ENCODE measurements around the gene RAB11FIP3. TPM values are rescaled to one million over a fixed set of nuclear protein-coding genes. Genes with fewer than 3 reads are reported as not detected.

RAB11FIP3 gene
- total RNA-seq, 1 donor from 2014 or later, result 60.2 TPM

DNA sequence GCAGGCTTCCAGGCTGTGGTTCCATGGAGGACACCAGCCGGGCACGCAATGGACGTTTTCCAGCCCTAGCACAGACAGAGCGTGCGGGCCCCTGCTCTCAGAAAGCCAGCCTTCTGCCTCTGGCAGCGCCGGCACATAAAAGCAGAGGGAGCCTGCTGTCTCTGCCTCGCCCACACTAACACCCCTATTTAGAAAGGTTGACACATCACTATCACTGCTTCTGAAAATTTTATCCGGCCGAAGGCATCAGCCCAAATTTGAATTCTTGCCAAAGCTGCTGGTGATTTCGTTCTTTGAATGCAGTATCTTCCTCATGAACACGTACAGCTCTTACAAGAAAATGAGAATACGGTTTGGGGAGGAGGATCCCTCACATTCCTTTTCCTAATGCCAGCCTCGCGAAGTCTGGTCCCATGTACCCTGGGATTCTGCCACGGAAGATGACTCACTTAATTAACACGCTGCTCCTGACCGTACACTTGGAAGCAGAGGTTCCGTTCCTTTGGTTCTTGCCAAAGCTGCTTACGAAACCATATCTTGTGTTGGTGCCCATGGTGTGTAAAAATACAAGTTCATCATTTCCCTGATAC is 1.3 kb upstream of the RAB11FIP3 start:
- Mint-ChIP-seq H3K36me3 (ENCODE audit: unreplicated experiment) (peaks cover 6% of the 10 kb centered on the region), H3K4me3 (ENCODE audit: unreplicated experiment) (peak overlapping the region; percentile 70), H3K27ac (ENCODE audit: unreplicated experiment) (peak overlapping the region; percentile 93), H3K27me3 (ENCODE audit: unreplicated experiment) (no peaks in the 10 kb centered on the region), H3K9me3 (ENCODE audit: unreplicated experiment) (no peaks in the 10 kb centered on the region), H3K4me1 (ENCODE audit: unreplicated experiment) (peaks cover 39% of the 10 kb centered on the region)
- TF ChIP-seq, protein P1, sequence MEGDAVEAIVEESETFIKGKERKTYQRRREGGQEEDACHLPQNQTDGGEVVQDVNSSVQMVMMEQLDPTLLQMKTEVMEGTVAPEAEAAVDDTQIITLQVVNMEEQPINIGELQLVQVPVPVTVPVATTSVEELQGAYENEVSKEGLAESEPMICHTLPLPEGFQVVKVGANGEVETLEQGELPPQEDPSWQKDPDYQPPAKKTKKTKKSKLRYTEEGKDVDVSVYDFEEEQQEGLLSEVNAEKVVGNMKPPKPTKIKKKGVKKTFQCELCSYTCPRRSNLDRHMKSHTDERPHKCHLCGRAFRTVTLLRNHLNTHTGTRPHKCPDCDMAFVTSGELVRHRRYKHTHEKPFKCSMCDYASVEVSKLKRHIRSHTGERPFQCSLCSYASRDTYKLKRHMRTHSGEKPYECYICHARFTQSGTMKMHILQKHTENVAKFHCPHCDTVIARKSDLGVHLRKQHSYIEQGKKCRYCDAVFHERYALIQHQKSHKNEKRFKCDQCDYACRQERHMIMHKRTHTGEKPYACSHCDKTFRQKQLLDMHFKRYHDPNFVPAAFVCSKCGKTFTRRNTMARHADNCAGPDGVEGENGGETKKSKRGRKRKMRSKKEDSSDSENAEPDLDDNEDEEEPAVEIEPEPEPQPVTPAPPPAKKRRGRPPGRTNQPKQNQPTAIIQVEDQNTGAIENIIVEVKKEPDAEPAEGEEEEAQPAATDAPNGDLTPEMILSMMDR (IDR thresholded peaks at IDR 0.05), result no peak
- no peak for DNase-seq (ENCODE audit: extremely low spot score, unreplicated experiment)

DNA sequence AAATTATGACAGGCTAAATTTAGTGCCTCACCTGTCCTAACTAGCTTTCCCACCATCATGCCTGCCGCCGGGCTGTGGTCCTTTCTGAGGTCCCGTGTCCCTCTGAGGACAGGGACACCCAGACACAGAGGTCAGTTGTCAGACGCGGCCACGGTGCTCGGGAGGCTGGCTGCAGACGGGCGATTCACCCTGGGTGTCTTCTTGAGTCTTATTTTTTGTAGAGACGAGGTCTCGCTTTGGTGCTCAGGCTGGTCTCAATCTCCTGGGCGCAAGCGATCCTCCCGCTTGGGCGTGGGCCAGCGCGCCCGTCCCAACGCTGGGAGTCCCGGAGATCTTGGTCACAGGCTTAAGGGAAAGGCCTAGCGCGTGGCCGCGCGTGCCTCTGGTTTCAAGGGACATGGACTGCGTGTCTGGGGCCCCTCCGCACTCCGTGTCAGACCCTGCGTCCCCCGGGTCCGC is 797 bp upstream of the RAB11FIP3 start:
- peaks cover 7% of the 10 kb centered on the region for H3K36me3 Mint-ChIP-seq (ENCODE audit: unreplicated experiment)
- no peak for DNase-seq (ENCODE audit: extremely low spot score, unreplicated experiment)
- peak overlapping the region; percentile 93 for H3K27ac Mint-ChIP-seq (ENCODE audit: unreplicated experiment)
- H3K9me3 Mint-ChIP-seq (ENCODE audit: unreplicated experiment), result no peaks in the 10 kb centered on the region
- no peaks in the 10 kb centered on the region for H3K27me3 Mint-ChIP-seq (ENCODE audit: unreplicated experiment)
- H3K4me1 Mint-ChIP-seq (ENCODE audit: unreplicated experiment), result peaks cover 39% of the 10 kb centered on the region
- peak overlapping the region; percentile 70 for H3K4me3 Mint-ChIP-seq (ENCODE audit: unreplicated experiment)
- TF ChIP-seq, protein P1 (IDR thresholded peaks at IDR 0.05), result no peak

DNA sequence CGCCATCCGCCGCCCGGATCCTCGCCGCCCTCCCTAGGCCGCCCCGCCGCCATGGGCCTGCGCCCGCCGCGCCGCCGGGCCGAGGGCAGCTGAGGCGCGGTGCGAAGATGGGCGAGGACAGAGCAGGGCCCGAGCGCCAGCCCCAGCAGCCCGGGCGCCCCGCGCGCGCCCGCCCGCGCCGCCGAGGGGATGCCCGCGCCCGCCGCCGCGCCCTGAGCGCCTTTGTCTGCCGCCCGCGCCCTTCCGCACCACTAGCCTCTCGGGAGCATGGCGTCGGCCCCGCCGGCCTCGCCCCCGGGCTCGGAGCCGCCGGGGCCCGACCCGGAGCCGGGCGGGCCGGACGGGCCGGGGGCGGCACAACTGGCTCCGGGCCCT is 278 bp downstream of the RAB11FIP3 start:
- Mint-ChIP-seq H3K27me3 (ENCODE audit: unreplicated experiment) (no peaks in the 10 kb centered on the region), H3K4me3 (ENCODE audit: unreplicated experiment) (peak overlapping the region; percentile 80), H3K27ac (ENCODE audit: unreplicated experiment) (peak overlapping the region; percentile 93), H3K36me3 (ENCODE audit: unreplicated experiment) (peaks cover 7% of the 10 kb centered on the region), H3K4me1 (ENCODE audit: unreplicated experiment) (peaks cover 44% of the 10 kb centered on the region), H3K9me3 (ENCODE audit: unreplicated experiment) (no peaks in the 10 kb centered on the region)
- TF ChIP-seq, protein P1 (IDR thresholded peaks at IDR 0.05), result no peak
- DNase-seq (ENCODE audit: extremely low spot score, unreplicated experiment), result no peak

DNA sequence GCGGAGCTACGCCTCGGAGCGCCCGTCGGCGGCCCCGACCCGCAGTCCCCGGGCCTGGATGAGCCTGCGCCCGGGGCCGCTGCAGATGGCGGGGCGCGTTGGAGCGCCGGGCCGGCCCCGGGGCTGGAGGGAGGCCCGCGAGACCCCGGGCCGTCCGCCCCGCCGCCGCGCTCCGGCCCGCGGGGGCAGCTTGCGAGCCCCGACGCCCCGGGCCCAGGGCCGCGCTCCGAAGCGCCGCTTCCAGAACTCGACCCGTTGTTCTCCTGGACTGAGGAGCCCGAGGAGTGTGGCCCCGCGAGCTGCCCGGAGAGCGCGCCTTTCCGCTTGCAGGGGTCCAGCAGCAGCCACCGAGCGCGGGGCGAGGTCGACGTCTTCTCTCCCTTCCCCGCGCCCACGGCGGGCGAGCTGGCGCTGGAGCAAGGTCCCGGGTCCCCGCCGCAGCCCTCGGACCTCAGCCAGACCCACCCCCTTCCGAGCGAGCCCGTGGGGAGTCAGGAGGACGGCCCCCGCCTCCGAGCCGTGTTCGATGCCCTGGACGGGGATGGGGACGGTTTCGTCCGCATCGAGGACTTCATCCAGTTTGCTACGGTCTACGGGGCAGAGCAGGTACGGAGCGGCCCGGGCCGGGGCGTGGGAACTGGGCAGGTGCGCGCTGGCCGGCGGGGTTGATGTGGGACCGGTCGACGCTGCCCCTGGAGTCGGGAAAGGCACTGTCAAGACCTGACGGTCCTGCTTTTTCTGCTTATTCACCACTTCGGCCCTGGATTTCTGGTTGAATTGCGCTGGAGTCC is 861 bp downstream of the RAB11FIP3 start:
- Mint-ChIP-seq H3K4me1 (ENCODE audit: unreplicated experiment) (peaks cover 44% of the 10 kb centered on the region), H3K27me3 (ENCODE audit: unreplicated experiment) (no peaks in the 10 kb centered on the region), H3K9me3 (ENCODE audit: unreplicated experiment) (no peaks in the 10 kb centered on the region), H3K36me3 (ENCODE audit: unreplicated experiment) (peaks cover 7% of the 10 kb centered on the region), H3K27ac (ENCODE audit: unreplicated experiment) (peak overlapping the region; percentile 23), H3K4me3 (ENCODE audit: unreplicated experiment) (peak overlapping the region; percentile 75)
- TF ChIP-seq, protein P1 (IDR thresholded peaks at IDR 0.05), result no peak
- no peak for DNase-seq (ENCODE audit: extremely low spot score, unreplicated experiment)

DNA sequence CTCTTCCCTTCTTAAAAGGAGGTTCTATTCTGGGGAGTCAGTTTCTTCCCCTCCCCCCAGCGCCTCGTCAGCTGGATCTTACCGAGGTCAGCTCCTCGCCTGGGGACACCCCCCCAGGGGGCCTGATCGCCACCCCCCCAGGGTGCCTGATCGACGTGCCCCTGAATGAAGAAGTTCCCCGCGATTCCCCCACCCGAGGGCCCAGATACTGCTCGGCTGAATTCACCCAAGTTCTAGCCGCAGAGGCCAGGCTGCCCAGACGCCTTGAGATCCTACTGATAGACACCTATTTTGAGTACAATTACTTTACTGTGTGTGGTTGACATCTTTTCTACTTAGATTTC is 1.4 kb downstream of the RAB11FIP3 start:
- Mint-ChIP-seq H3K9me3 (ENCODE audit: unreplicated experiment) (no peaks in the 10 kb centered on the region), H3K36me3 (ENCODE audit: unreplicated experiment) (peaks cover 7% of the 10 kb centered on the region), H3K4me3 (ENCODE audit: unreplicated experiment) (peak overlapping the region; percentile 75), H3K4me1 (ENCODE audit: unreplicated experiment) (peaks cover 44% of the 10 kb centered on the region), H3K27ac (ENCODE audit: unreplicated experiment) (peak overlapping the region; percentile 23), H3K27me3 (ENCODE audit: unreplicated experiment) (no peaks in the 10 kb centered on the region)
- TF ChIP-seq, protein P1 (IDR thresholded peaks at IDR 0.05), result no peak
- no peak for DNase-seq (ENCODE audit: extremely low spot score, unreplicated experiment)
